ENCODE data around the gene AGO1. TPM values are rescaled to one million over a fixed set of nuclear protein-coding genes. Genes with fewer than 3 reads are reported as not detected.
A peak's percentile ranks its signal among the peaks of the same experiment; 100 is the strongest.
"Not testable (repeated sequence)": the region's sequence is repeated elsewhere in the genome, so short reads cannot be mapped to it uniquely, and the experiment has no call there.

AGO1 gene
- total RNA-seq, 2 experiments from 2014 or later = 40.4 to 40.8 TPM

DNA sequence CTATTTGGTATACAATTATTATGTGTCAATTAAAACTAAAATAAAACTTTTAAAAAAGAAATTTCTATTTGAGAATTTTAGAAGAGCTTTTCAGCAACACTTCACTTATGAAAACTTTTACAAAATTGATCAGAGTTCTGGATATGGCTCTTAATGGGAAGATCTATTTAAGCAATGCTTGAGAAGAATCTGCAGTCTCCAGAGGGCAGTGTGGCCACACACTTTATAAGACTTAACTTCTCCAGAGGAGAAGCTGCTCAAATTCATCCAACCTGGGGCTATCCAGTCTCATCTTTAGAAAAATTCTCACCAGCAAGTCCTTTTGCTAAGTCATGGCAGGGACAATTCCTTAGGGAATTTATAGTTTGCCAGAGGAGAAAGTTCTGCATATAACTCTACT is 25.2 kb upstream of the AGO1 start:
- Mint-ChIP-seq H3K4me1 (no peaks in the 10 kb centered on the region), H3K27me3 (no peaks in the 10 kb centered on the region), H3K4me3 (no peak overlapping the region), H3K36me3 (no peaks in the 10 kb centered on the region), H3K9me3 (no peaks in the 10 kb centered on the region), H3K27ac (no peak overlapping the region)
- no peak for DNase-seq

DNA sequence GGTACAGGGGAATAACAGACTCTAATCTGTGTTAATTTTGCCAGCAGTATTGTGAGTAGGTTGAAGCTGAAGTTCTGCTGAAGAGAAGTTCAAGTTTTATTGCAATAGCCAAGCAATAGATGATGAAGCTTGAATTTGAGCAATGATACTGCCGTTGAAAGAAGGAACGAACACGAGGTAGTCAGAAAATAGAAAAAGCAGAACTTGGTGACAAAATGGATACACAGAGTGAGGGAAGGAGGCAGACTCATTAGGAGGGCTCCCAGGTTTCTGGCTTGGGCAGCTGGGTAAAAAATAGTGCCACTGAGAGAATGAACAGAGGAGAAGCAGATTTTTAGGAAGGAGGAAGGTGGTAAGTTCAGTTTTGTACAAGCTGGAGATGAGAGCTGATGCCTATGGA is 22.3 kb upstream of the AGO1 start:
- Mint-ChIP-seq H3K36me3 (no peaks in the 10 kb centered on the region), H3K4me3 (no peak overlapping the region), H3K4me1 (no peaks in the 10 kb centered on the region), H3K27ac (no peak overlapping the region), H3K9me3 (no peaks in the 10 kb centered on the region), H3K27me3 (no peaks in the 10 kb centered on the region)
- no peak for DNase-seq

DNA sequence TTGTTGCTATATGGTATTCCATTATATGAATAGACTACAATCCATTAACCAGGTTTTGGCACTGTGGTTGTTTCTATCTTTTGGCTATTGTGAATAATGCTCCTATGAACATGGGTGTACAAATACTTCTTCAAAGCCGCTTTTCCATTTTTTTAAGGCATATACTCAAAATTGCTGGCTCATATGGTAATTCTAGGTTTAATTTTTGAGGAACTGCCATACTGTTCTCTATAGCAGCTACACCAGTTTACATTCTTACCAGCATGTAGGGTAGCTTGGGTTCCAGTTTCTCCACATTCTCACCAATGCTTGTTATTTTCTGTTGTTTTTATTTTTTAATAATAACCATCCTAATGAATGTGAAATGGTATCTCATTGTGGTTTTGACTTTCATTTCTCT is 19.9 kb upstream of the AGO1 start:
- H3K27ac Mint-ChIP-seq = no peak overlapping the region
- H3K27me3 Mint-ChIP-seq = no peaks in the 10 kb centered on the region
- DNase-seq = no peak
- no peaks in the 10 kb centered on the region for H3K9me3 Mint-ChIP-seq
- no peaks in the 10 kb centered on the region for H3K4me1 Mint-ChIP-seq
- H3K36me3 Mint-ChIP-seq = no peaks in the 10 kb centered on the region
- no peak overlapping the region for H3K4me3 Mint-ChIP-seq

DNA sequence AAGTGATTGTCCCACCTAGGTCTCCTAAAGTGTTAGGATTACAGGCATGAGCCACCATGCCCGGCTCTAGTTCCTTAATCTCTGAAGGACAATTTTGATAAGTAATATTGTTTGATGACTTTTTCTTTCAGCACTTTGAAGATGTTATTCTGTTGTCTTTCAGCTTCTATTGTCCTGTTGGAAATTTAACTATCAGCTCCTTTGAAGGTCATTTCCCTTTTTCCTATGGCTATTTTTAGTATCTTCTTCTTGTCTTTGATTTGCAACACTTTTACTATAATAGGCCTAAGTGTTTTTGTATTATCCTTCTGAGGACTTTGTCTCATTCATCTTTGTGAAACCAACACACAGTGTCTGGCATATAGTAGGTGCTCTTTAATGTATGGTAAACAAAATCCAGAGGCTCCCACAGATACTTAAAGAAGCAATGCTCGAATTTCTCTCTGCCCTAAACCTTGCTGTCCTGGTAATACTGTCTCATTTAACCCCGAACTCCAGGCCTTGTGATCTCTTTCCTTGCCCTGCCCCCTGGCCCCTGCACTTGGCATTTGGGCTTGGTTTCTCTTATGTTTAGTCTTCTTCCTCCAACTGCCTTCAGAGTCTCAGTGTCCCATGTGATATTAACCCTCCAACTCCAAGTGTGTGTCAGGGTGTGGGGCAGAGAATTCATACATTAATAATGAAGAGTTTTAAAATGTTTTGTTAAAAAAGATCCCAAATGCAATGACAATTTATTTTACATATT is 19.0 kb upstream of the AGO1 start:
- Mint-ChIP-seq H3K36me3 (no peaks in the 10 kb centered on the region), H3K4me1 (no peaks in the 10 kb centered on the region)

DNA sequence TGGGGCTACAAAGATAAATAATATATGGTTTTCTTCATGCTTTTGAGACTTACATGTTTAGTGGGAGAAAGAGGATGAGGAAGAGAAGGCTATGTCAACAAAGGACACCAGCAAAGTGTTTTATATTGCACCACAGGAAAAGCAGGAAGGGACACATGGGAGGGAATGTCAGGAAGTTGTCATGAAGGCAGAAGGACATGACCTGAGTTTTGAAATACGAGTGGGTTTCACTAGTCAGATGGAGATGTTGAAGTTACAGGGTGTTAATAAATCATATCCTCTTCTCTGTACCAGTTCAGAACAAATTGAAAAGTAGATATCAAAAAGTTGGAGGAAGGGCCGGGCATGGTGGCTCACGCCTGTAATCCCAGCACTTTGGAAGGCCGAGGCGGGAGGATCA is 18.2 kb upstream of the AGO1 start:
- DNase-seq = no peak
- Mint-ChIP-seq H3K9me3 (no peaks in the 10 kb centered on the region), H3K4me3 (no peak overlapping the region), H3K27ac (no peak overlapping the region), H3K36me3 (no peaks in the 10 kb centered on the region), H3K27me3 (no peaks in the 10 kb centered on the region), H3K4me1 (no peaks in the 10 kb centered on the region)

More for the DNA sequence above, 19.0 kb upstream of the AGO1 start:
- Mint-ChIP-seq H3K4me3 (no peak overlapping the region), H3K27ac (no peak overlapping the region), H3K27me3 (no peaks in the 10 kb centered on the region), H3K9me3 (no peaks in the 10 kb centered on the region)
- DNase-seq = no peak

DNA sequence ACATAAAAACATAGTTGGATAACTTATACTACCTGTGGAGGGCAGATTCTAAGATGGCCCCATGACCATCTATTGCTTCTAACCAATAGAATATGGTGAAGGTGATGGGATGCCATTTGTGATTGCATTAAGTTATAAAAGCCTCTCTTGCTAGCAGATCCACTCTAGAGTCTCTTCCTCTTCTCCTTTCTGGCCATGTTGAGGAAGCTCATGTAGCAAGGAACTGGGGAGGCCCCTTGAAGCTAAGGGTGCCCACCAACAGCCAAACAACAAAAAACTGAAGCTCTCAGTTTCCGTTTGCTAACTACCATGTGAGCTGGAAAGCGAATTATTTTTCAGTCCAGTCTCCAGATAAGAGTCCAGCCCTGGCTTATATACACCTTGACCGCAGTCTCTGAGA is 16.0 kb upstream of the AGO1 start:
- H3K4me3 Mint-ChIP-seq = no peak overlapping the region
- H3K27ac Mint-ChIP-seq = no peak overlapping the region
- no peaks in the 10 kb centered on the region for H3K9me3 Mint-ChIP-seq
- no peaks in the 10 kb centered on the region for H3K27me3 Mint-ChIP-seq
- no peaks in the 10 kb centered on the region for H3K36me3 Mint-ChIP-seq
- no peak for DNase-seq
- no peaks in the 10 kb centered on the region for H3K4me1 Mint-ChIP-seq

DNA sequence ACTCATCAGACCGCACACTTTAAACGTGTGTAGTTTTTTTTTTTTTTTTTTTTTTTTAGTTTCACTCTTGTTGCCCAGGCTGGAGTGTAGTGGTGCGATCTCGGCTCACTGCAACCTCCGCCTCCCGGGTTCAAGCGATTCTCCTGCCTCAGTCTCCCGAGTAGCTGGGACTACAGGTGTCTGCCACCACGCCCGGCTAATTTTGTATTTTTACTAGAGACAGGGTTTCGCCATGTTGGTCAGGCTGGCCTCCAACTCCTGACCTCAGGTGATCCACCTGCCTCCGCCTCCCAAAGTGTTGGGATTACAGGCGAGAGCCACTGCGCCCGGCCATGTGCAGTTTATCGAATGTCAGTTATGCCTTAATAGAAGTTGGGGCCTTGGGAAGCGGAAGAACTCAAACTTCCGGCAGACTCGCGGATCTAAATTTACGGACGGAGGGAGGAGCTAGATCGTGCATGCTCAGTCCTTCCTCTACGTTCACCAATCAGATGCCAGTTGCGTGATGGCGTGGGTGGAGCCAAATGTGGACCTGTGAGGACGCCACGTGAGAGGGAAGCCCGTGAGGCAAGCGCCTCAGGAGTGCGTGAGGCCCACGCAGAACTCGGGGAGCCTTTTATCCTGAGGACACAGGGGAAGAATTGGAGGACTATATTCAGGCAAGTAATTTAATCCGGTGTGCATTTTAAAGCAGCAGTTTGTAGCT is 13.6 kb upstream of the AGO1 start:
- not testable (repeated sequence) for H3K27me3 Mint-ChIP-seq, DNase-seq, H3K36me3 Mint-ChIP-seq, H3K4me1 Mint-ChIP-seq, H3K27ac Mint-ChIP-seq, H3K9me3 Mint-ChIP-seq
- peak overlapping the region; percentile 15 for H3K4me3 Mint-ChIP-seq

DNA sequence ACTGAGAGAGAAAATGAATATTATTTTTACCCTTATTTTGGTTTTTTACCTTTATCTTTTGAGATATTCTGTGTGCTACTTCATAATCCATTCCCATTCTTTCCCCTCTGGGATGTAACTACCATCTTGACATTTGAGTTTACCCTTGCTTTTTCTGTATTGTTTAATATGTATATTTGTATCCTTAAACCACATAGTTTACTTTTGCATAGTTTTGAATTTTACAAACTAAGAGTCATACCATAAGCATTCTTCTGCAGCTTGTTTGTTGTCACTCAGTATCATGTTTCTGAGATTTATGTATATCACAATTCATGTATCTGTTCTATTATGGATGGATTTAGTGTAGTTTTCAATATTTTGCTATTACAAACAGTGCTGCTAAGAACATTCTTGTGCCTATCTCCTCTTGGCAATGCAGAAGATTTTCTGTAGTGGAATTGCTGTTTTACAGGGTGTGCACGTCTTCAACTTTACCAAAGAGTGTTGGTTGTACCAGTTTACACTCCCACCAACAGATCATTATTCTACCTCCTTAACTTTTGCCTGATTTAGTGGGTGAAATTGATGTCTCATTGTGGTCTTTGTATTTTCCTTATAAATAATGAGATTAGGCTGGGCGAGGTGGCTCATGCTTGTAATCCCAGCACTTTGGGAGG is 12.2 kb upstream of the AGO1 start:
- Mint-ChIP-seq H3K4me3 (no peak overlapping the region), H3K27ac (no peak overlapping the region), H3K4me1 (no peaks in the 10 kb centered on the region), H3K9me3 (no peaks in the 10 kb centered on the region), H3K36me3 (no peaks in the 10 kb centered on the region), H3K27me3 (no peaks in the 10 kb centered on the region)
- DNase-seq = no peak

DNA sequence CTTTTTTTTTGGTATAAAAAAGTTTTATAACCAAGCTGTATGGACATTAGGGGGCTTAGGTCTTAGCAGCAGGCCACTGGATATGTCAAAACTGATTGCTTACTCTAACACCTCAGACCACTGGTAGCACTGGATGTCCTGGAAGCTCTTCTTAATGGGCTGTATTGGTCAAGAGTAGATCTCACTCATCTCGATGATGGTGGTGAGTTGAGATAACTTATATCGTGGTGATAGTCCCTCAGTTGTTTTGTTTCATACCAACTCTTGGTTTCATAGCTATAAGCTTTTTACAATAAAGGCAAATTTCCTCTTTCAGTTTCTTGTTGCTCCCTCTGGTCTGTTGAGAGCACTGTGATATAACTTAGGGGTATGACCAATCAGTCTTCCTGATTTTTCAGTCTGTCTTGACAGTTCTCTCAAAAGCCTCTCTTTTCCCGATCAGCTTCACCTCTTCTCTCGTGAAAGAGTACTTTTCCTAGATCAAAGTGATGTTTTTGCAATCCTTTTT is 9.7 kb upstream of the AGO1 start:
- Mint-ChIP-seq H3K27ac (no peak overlapping the region), H3K27me3 (no peaks in the 10 kb centered on the region), H3K4me3 (no peak overlapping the region), H3K9me3 (no peaks in the 10 kb centered on the region), H3K4me1 (no peaks in the 10 kb centered on the region), H3K36me3 (no peaks in the 10 kb centered on the region)
- no peak for DNase-seq

DNA sequence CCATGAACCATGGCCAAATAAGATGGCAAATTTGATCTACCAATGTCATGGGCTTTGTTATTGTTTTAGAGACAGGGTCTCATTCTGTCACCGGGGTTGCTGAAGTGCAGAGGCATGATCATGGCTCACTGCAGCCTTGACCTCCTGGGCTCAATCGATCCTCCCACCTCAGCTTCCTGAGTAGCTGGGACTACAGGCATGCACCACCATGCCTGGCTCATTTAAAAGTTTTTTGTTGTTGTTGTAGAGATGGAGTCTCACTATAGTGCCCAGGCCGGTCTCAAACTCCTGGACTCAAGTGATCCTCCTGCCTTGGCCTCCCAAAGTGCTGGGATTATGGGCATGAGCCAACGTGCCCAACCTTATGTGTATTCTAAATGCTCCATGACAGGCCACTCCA is 8.9 kb upstream of the AGO1 start:
- H3K27ac Mint-ChIP-seq, H3K4me3 Mint-ChIP-seq, H3K4me1 Mint-ChIP-seq, H3K27me3 Mint-ChIP-seq, H3K9me3 Mint-ChIP-seq, DNase-seq, H3K36me3 Mint-ChIP-seq: not testable (repeated sequence)

DNA sequence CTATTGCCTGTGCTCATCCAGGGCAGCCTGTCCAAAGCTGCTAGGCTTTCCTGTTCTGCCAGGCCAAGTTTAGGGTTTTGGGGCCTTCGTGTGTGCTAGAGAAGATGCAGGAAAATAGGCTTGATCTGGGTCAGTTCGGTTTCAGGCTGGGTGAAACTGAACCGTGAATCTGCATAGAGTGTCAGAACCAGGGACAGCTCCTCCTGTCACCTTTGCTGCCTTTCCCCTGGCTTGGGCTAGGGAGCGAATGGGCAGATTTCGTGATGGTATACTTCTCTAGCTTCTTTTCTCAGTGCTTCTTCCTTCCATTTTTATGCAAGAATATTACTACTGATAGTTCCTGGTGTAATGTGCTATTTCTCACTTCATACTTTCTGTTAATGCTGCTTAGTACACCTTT is 6.0 kb upstream of the AGO1 start:
- no peak for DNase-seq
- Mint-ChIP-seq H3K4me1 (no peaks in the 10 kb centered on the region), H3K9me3 (no peaks in the 10 kb centered on the region), H3K4me3 (no peak overlapping the region), H3K36me3 (no peaks in the 10 kb centered on the region), H3K27me3 (no peaks in the 10 kb centered on the region), H3K27ac (no peak overlapping the region)

DNA sequence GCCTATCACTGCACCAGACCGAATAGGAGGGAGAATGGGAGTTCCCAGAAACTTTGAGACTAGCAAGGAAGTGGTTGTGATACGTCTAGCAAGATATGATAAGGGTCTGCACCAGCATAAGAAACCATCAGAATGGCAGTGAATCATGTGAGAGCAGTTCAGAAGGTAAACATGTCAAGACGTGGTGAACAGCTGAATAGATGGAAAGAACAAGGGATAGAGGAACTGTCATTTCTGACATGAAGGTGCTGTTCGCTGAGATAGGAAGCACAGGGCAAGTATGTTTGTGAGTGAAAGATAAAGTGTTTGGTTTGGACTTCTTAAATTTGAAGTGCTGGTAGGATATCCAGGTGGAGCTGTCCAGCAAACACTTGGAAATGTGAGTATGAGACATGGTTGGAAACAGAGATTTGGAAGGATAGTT is 1.1 kb upstream of the AGO1 start:
- DNase-seq = no peak
- Mint-ChIP-seq H3K36me3 (no peaks in the 10 kb centered on the region), H3K4me1 (peaks cover 30% of the 10 kb centered on the region), H3K27me3 (no peaks in the 10 kb centered on the region), H3K4me3 (no peak overlapping the region), H3K27ac (no peak overlapping the region), H3K9me3 (no peaks in the 10 kb centered on the region)

DNA sequence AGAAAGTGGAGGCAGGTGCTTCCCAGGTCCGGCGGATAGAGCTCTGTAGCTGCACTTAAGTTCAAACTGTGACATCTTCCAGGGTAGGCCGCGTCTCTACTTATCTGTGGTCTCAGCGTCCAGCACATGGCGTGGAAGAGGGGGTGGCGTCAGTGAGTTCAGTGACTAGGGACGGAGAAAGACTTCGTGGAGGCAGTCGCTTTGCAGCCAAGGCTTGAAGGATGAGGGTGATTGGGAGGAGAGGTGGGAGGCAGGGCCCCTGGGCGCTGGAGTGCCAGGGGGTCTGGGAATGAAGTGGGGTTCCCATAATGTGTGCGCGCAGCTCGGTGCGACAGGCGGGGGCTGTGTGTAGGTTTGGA is 444 bp upstream of the AGO1 start:
- H3K36me3 Mint-ChIP-seq = no peaks in the 10 kb centered on the region
- H3K27me3 Mint-ChIP-seq = no peaks in the 10 kb centered on the region
- no peak for DNase-seq
- peak overlapping the region; percentile 61 for H3K4me3 Mint-ChIP-seq
- H3K4me1 Mint-ChIP-seq = peaks cover 36% of the 10 kb centered on the region
- no peaks in the 10 kb centered on the region for H3K9me3 Mint-ChIP-seq
- H3K27ac Mint-ChIP-seq = no peak overlapping the region

DNA sequence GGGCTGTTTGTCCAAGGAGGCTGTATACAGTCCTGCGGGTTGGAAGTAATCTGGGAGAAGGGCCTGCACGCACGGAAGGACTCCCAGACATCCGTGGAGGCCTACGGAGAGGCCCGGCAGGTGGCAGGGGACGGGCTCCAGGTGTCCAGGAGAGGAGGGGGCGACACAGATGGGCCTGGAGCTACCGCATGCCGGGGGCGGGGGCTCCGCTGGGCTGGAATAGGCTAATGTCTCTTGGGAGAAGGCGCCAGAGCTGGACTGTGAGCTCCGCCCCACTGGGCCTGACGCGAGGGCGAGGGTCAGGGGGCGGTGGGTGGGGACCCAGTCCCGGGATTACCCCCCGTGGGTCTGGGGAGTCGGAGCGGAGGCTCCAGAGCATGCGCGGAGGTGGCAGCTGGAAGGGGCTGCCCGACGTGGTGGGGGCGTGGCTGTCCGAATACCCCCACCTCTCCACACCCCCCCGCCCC is 659 bp downstream of the AGO1 start:
- Mint-ChIP-seq H3K27ac (peak overlapping the region; percentile 86), H3K9me3 (no peaks in the 10 kb centered on the region), H3K4me1 (peaks cover 39% of the 10 kb centered on the region), H3K36me3 (no peaks in the 10 kb centered on the region), H3K27me3 (no peaks in the 10 kb centered on the region), H3K4me3 (peak overlapping the region; percentile 96)
- DNase-seq = peak; percentile 65

DNA sequence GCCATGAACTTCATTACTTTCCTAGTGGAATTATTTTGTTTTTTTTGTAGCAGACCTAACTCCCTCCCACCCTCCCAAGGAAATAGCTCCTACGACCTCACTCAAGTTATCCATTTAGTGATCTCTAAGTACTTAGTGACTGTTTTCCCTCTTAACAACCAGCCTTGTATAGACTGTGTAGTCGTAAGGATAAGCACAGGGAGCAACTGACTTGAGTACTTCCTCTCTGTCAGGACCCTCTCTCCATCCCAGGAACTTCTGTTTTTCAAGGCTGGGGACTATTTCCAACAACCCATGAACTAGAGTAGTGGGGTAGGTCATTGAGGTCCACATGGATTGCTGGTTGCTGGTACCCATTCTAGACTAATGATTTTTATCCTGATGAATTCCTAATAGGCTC is 1.9 kb downstream of the AGO1 start:
- Mint-ChIP-seq H3K27ac (no peak overlapping the region), H3K4me1 (peaks cover 39% of the 10 kb centered on the region), H3K27me3 (no peaks in the 10 kb centered on the region), H3K36me3 (peaks cover 2% of the 10 kb centered on the region), H3K9me3 (no peaks in the 10 kb centered on the region), H3K4me3 (no peak overlapping the region)
- DNase-seq = no peak
